Stomach (tissue), 19 donors: ENCODE data around the gene PRKD1. TPM values are rescaled to one million over a fixed set of nuclear protein-coding genes. Genes with fewer than 3 reads are reported as not detected.

Source experiments
- DNase-seq, 2 donors: peaks; one replicate each; pipeline versions ENCODE4 v3.0.0 to v3.0.0-alpha.2; 2013 to 2019
- H3K27ac ChIP-seq, 5 donors: fragments of 200-600 bp in 4 of 5; sonication (generic) in 4 of 5; one replicate each; pipeline ENCODE4 v1.5.1; 2013 to 2019; ENCODE audit warnings: mild to moderate bottlenecking in 1 of 5, moderate library complexity in 1 of 5
- H3K27me3 ChIP-seq, 3 donors: fragments of 200-600 bp; sonication (generic); one replicate each; pipeline ENCODE4 v1.5.1; 2017 to 2019; ENCODE audit warnings: mixed run types in 1 of 3
- H3K36me3 ChIP-seq, 4 donors: fragments of 200-600 bp; sonication (generic); 1 replicate in 3 of 4; 2 replicates in 1 of 4; pipeline ENCODE4 v1.5.1; 2016 to 2019
- H3K4me1 ChIP-seq, 4 donors: fragments of 200-600 bp; sonication (generic); one replicate each; pipeline ENCODE4 v1.5.1; 2016 to 2019
- H3K4me3 ChIP-seq, 4 donors: fragments of 200-600 bp; sonication (generic) in 3 of 4; one replicate each; pipeline ENCODE4 v1.5.1; 2016 to 2019; ENCODE audit warnings: mild to moderate bottlenecking in 1 of 4
- H3K9me3 ChIP-seq, 4 donors: fragments of 200-600 bp; sonication (generic); one replicate each; pipeline ENCODE4 v1.5.1; 2016 to 2019
- EP300 ChIP-seq: sonication (generic); formaldehyde crosslinking; IDR thresholded peaks from one replicate; pipeline ENCODE4 v1.6.1; 2017; ENCODE audit warnings: antibody characterized with exemption
- POLR2A ChIP-seq, 4 donors: fragments of 450-650 bp; IDR thresholded peaks; one replicate each; pipeline ENCODE4 v1.6.1; 2016; ENCODE audit warnings: antibody characterized with exemption in 4 of 4, control low read depth in 2 of 4, mild to moderate bottlenecking in 1 of 4, moderate library complexity in 1 of 4
- POLR2AphosphoS5 ChIP-seq, 3 donors: sonication (generic); formaldehyde crosslinking; IDR thresholded peaks; one replicate each; pipeline ENCODE4 v1.6.1; 2016; ENCODE audit warnings: antibody characterized with exemption in 3 of 3
- WGBS, 5 donors: extraction: QIAGEN DNeasy Blood & Tissue Kit in 3 of 5; methylation state at CpG; one replicate each; pipeline versions ENCODE4 v1.1.5 to v1.1.7; 2013 to 2018; 5-methylcytosine and 5-hydroxymethylcytosine counted together
- intact Hi-C: fragments of 100-400 bp; cut with DNase I; formaldehyde crosslinking; loops from one replicate; pipeline ENCODE4 v1.15.1; 2023; ENCODE audit warnings: low total_unique reads
- long read RNA-seq, 10 donors: transcript quantifications; one replicate each; lab custom pipeline, GENCODE V29; 2026
- polyA plus RNA-seq, 3 donors: library from polyadenylated mRNA; stranded (reverse); fragments of 200-250 nt; gene quantifications; one replicate each; pipeline ENCODE4 v1.2.3, GENCODE V29; 2013
- total RNA-seq, 5 donors: library from RNA; depleted of rRNA; stranded (reverse); fragments of >200 nt; gene quantifications; one replicate each; pipeline versions ENCODE4 v1.1.0 to v1.2.3, GENCODE V29; 2014 to 2016
- TF ChIP-seq, protein P1 (sequence below), 7 experiments: fragments of 450-650 bp in 4 of 7; fragments of 200-600 bp in 3 of 7; sonication (generic) in 3 of 7; IDR thresholded peaks; one replicate each; pipeline ENCODE4 v1.5.1; 2016 to 2019; ENCODE audit warnings: antibody characterized with exemption in 7 of 7, control low read depth in 2 of 7, mild to moderate bottlenecking in 1 of 7
- donor health status: healthy with polysubstance abuse.
- donor health status: Bipolar disorder and iron deficiency.
- donor health status: healthy.

PRKD1 gene
- total RNA-seq (10 to 100 TPM in 3 of 5 donors, 1 to 10 TPM in 2; 3.1 to 26.6 (median 19.6) TPM), polyA plus RNA-seq (1 to 10 TPM; 1.6 to 2.7 (median 1.8) TPM)
- long read RNA-seq, donor 1 = 0 reads
- long read RNA-seq, donor 2 = 0 reads
- long read RNA-seq, donor 3 = 0 reads
- long read RNA-seq, donor 4 = 0 reads
- long read RNA-seq, donor 5 = 0 reads
- long read RNA-seq, donor 6, partial matches to known transcripts = 20 of 20 reads
- long read RNA-seq, donor 6, other reads (novel, unspliced or antisense) = 0 of 20 reads
- long read RNA-seq, donor 7 = 0 reads
- long read RNA-seq, donor 8, partial matches to known transcripts = 5 of 5 reads
- long read RNA-seq, donor 8, other reads (novel, unspliced or antisense) = 0 of 5 reads
- long read RNA-seq, donor 9 = 0 reads
- long read RNA-seq, donor 10 = 0 reads

DNA sequence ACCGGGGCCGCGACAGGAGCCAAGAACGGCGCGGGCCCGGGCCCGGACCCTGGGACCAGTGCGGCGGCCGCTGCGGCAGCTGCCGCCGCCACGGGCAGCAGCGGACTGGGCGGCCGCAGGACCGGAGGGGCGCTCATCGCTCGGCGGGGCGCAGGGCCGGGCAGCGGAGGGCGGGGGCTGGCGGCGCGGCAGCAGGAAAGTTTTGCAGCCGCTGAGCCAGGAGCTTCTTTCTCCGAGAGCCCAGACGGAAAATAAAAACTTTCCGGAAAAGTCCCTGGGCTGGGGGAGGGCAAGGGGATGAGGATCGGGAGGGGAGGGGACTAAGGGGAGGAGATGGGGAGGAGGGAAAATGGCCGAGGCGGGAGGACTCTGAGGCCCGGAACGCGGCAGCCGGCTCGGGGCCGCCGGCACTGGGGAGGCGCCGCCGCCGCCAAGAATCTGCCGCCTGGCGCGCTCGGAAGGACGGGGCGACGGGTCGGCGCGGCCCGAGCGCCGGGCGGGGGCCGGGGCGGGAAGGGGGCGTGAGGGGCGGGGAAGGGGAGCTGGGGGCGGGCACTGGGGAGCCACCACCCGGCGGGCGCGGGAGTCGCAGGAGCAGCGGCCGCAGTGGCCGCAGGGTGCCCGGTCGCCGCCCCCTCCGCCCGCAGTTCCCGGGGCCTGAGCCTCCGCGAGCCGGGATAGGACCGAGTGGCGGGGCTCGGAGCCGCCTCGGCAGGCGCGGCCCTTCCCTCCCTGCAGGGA lies at the start of gene PRKD1:
TSS of gene PRKD1 (minus strand) at position 472 of the 741 bp plus-strand sequence.
- peak within 1 kb of the TSS; percentile 71 to 94 (median 76) for H3K4me3 ChIP-seq
- H3K36me3 ChIP-seq = no peaks in the 10 kb centered on the region
- no peaks in the 10 kb centered on the region for H3K9me3 ChIP-seq
- intact Hi-C loops = no loop called here
- peak within 1 kb of the TSS; percentile 66 to 88 (median 82) for H3K27ac ChIP-seq
- WGBS, 5 donors = 0 to 12% (median 1%) methylated on average over 5 to 90 of the region's 91 CpGs
- TF ChIP-seq POLR2AphosphoS5 (IDR thresholded peaks at IDR 0.05) (no peak), POLR2A (IDR thresholded peaks at IDR 0.05) (no peak), EP300 (no peak)
- TF ChIP-seq, protein P1, sequence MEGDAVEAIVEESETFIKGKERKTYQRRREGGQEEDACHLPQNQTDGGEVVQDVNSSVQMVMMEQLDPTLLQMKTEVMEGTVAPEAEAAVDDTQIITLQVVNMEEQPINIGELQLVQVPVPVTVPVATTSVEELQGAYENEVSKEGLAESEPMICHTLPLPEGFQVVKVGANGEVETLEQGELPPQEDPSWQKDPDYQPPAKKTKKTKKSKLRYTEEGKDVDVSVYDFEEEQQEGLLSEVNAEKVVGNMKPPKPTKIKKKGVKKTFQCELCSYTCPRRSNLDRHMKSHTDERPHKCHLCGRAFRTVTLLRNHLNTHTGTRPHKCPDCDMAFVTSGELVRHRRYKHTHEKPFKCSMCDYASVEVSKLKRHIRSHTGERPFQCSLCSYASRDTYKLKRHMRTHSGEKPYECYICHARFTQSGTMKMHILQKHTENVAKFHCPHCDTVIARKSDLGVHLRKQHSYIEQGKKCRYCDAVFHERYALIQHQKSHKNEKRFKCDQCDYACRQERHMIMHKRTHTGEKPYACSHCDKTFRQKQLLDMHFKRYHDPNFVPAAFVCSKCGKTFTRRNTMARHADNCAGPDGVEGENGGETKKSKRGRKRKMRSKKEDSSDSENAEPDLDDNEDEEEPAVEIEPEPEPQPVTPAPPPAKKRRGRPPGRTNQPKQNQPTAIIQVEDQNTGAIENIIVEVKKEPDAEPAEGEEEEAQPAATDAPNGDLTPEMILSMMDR (IDR thresholded peaks at IDR 0.05) = peak in 3 of 7 experiments; percentile 14 to 57 (median 35)
- DNase-seq = peak; percentile 65 to 87
- H3K27me3 ChIP-seq = peaks cover 0 to 24% (median 0%) of the 10 kb centered on the region in 3 donors
- peaks cover 10 to 21% (median 19%) of the 10 kb centered on the region in 4 donors for H3K4me1 ChIP-seq

DNA sequence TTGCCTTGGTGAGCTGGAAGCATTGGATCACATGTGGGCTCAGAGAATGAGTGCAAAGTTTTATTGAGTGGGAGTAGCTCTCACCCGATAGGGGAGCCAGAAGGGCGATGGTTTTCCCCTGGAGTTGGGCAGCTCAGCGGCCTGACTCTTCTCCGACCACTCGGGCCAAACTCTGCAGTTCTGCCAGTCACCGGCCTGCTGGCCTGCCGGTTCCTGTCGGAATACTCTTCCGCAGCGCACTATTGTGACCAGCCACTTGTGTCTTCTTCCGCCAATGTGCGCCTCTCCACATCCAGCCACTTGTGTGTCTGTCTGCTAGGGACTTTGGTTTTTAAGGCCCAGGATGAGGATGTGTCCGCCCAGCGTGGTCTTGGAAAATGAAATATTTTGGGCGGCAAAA lies 43.5 kb upstream of the PRKD1 start:
- H3K4me1 ChIP-seq = no peaks in the 10 kb centered on the region
- intact Hi-C loops = no loop called here

DNA sequence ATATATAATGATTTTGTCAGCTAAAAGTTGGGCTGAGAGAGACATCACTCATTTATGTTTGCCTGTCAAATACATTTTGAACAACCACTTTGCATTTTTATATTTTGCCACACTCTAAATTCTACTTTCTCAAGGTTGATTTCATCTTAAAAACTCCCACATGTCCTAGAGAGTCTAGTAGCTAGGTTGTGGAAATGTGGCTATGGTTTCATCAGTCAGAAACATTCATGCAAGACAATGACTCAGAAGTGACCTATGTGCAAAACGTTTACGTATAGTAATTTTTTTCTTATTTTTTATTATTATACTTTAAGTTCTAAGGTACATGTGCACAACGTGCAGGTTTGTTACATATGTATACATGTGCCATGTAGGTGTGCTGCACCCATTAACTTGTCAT lies 27.4 kb upstream of the PRKD1 start:
- Histone ChIP-seq H3K27me3 (no peaks in the 10 kb centered on the region), H3K36me3 (no peaks in the 10 kb centered on the region), H3K4me3 (no peak overlapping the region), H3K9me3 (no peaks in the 10 kb centered on the region), H3K4me1 (no peaks in the 10 kb centered on the region), H3K27ac (no peak overlapping the region)
- no peak for DNase-seq
- TF ChIP-seq EP300 (no peak), POLR2AphosphoS5 (IDR thresholded peaks at IDR 0.05) (no peak), POLR2A (IDR thresholded peaks at IDR 0.05) (no peak)
- TF ChIP-seq, protein P1 (IDR thresholded peaks at IDR 0.05) = no peak
- WGBS, 5 donors = 80 to 92% (median 90%) methylated on average over 3 of the region's 3 CpGs
- intact Hi-C loops = no loop called here

More for the DNA sequence above, 43.5 kb upstream of the PRKD1 start:
- no peak for TF ChIP-seq POLR2AphosphoS5 (IDR thresholded peaks at IDR 0.05)
- TF ChIP-seq POLR2A (IDR thresholded peaks at IDR 0.05) = no peak
- TF ChIP-seq EP300 = no peak
- TF ChIP-seq, protein P1 (IDR thresholded peaks at IDR 0.05) = no peak
- no peak overlapping the region for H3K27ac ChIP-seq
- H3K36me3 ChIP-seq = no peaks in the 10 kb centered on the region
- DNase-seq = no peak
- H3K9me3 ChIP-seq = peaks cover 0 to 4% (median 0%) of the 10 kb centered on the region in 4 donors
- 94 to 99% (median 98%) methylated on average over 15 of the region's 15 CpGs for WGBS, 5 donors
- no peak overlapping the region for H3K4me3 ChIP-seq
- H3K27me3 ChIP-seq = no peaks in the 10 kb centered on the region

DNA sequence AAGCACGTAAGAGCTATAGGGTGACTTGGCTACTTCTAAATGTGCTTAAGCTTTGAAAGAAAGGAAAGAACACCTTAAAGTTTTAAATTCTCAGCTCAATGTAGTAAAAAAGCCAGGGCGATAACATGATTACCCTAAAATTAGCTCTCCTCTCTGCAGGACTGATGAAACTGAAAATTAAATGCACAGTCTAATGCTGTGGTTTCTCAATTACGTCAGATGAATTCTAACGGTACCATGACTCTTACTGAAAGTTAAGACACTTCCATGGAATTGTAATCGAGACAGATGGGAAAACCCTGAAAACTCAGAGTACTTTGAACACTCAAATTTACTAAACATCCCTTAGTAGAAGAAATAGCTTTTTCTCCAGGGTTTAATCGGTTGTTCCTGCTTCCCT lies 25.9 kb upstream of the PRKD1 start:
- intact Hi-C loops = no loop called here
- Histone ChIP-seq H3K4me3 (no peak overlapping the region), H3K27me3 (no peaks in the 10 kb centered on the region), H3K27ac (no peak overlapping the region), H3K9me3 (no peaks in the 10 kb centered on the region), H3K36me3 (no peaks in the 10 kb centered on the region), H3K4me1 (no peaks in the 10 kb centered on the region)
- DNase-seq = no peak
- TF ChIP-seq EP300 (no peak), POLR2A (IDR thresholded peaks at IDR 0.05) (no peak), POLR2AphosphoS5 (IDR thresholded peaks at IDR 0.05) (no peak)
- TF ChIP-seq, protein P1 (IDR thresholded peaks at IDR 0.05) = no peak
- 85 to 88% (median 87%) methylated on average over 6 of the region's 6 CpGs for WGBS, 5 donors
